ENCODE results near the gene ERP27. TPM values are rescaled to one million over a fixed set of nuclear protein-coding genes. Genes with fewer than 3 reads are reported as not detected.

ERP27 gene
- total RNA-seq, 6 experiments from 2014 or later = not detected

DNA sequence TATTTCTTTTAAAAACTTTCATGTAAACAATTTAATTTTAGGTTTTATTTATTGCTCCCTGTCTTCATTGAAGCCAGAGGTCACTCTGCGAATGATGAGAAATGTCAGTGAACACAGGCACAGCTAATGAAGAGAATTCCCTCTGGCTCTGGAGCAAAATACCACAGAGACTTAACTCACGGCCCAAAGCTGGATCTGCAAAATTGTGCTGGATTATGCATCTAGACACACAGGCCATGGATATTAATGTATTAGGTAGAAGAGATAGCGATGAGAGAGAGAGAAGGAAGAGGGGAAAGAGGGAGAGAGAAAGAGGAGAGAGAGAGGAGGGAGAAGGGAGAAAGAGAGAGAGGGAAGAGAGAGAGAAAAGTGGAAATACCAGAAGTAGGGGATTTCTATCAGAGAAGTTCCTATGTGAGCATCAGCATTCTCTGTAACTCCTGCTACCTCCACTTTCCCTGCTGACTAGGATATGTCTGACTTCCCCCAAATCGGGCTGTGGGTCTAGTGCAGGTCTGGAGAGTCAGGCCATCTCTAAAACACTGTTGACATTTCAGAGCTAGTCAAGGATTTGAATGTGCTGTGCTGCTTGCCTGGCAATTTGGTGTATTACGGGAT is 19.3 kb upstream of the ERP27 start:
- H3K36me3 Mint-ChIP-seq (ENCODE audit: low read depth) = no peaks in the 10 kb centered on the region
- no peaks in the 10 kb centered on the region for H3K9me3 Mint-ChIP-seq
- no peak for DNase-seq
- TF ChIP-seq, protein P1, sequence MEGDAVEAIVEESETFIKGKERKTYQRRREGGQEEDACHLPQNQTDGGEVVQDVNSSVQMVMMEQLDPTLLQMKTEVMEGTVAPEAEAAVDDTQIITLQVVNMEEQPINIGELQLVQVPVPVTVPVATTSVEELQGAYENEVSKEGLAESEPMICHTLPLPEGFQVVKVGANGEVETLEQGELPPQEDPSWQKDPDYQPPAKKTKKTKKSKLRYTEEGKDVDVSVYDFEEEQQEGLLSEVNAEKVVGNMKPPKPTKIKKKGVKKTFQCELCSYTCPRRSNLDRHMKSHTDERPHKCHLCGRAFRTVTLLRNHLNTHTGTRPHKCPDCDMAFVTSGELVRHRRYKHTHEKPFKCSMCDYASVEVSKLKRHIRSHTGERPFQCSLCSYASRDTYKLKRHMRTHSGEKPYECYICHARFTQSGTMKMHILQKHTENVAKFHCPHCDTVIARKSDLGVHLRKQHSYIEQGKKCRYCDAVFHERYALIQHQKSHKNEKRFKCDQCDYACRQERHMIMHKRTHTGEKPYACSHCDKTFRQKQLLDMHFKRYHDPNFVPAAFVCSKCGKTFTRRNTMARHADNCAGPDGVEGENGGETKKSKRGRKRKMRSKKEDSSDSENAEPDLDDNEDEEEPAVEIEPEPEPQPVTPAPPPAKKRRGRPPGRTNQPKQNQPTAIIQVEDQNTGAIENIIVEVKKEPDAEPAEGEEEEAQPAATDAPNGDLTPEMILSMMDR (IDR thresholded peaks at IDR 0.05) = no peak
- peaks cover 20% of the 10 kb centered on the region for H3K4me1 Mint-ChIP-seq (ENCODE audit: low read depth)
- H3K4me3 Mint-ChIP-seq = no peak overlapping the region
- no peak overlapping the region for H3K27ac Mint-ChIP-seq
- H3K27me3 Mint-ChIP-seq (ENCODE audit: insufficient read depth) = peaks cover 5% of the 10 kb centered on the region

DNA sequence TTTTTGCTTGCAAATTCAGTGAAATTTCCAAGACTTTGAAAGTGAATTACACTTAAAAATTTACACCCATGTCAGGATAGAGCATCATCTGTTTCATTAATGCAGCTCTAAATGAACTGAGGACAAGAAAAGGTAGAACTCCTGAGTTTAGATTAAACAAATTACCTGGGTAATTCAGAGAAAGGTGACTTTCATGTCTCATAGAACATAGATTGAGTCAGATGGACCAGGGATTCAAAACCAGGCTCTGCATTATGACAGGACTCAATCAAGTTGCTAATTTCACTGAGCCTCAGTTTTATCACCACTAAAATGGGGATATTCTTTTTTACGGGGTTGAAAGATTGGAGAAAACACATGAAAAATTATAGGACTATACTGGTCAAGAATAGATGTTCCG is 18.6 kb upstream of the ERP27 start:
- Mint-ChIP-seq H3K27ac (no peak overlapping the region), H3K9me3 (no peaks in the 10 kb centered on the region), H3K4me3 (no peak overlapping the region), H3K4me1 (ENCODE audit: low read depth) (peaks cover 28% of the 10 kb centered on the region), H3K27me3 (ENCODE audit: insufficient read depth) (peaks cover 5% of the 10 kb centered on the region), H3K36me3 (ENCODE audit: low read depth) (no peaks in the 10 kb centered on the region)
- no peak for DNase-seq
- TF ChIP-seq, protein P1 (IDR thresholded peaks at IDR 0.05) = no peak

DNA sequence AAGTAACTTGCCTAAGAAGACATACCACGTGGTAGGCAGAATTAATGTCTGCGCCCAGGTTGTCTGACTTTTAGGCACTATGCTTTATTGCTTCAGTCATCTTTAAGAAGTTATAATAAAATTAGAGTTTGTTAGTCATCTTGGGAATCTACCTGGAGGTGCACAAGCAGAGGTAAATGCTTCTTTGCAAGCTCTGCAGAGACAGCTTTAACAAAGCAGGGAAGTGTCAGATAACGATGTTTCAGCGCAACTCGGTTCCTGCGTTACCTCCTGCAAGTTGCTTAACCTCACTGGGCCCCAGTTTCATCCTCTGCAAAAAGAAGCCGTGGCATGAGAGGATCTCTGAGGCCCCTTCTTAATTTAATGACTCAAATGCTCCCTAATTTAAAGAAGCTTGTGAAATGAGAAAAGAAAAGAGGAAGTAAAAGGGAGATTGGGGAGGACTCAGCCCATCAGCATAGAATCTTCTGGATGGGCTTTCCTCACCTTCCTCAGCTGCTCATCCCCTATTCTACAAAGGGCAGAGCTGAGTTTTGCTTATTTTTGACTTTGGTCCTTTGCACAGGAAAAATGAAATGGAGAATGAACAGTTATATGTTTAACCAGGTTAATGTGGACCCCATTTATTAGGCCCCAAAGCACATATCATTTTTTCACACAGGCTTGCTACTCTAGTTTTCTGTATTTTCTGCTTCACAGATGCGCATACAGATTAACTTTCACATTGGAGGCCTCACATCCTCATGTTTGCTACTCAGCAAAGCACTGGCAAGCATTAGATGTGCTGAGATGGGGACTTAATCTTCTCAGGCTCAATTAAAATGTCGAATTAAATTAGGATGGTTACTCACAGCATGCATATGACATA is 17.9 kb upstream of the ERP27 start:
- no peak overlapping the region for H3K27ac Mint-ChIP-seq
- no peaks in the 10 kb centered on the region for H3K9me3 Mint-ChIP-seq
- DNase-seq = no peak
- no peak overlapping the region for H3K4me3 Mint-ChIP-seq
- TF ChIP-seq, protein P1 (IDR thresholded peaks at IDR 0.05) = no peak
- no peaks in the 10 kb centered on the region for H3K36me3 Mint-ChIP-seq (ENCODE audit: low read depth)
- H3K4me1 Mint-ChIP-seq (ENCODE audit: low read depth) = peaks cover 30% of the 10 kb centered on the region
- H3K27me3 Mint-ChIP-seq (ENCODE audit: insufficient read depth) = peaks cover 5% of the 10 kb centered on the region

DNA sequence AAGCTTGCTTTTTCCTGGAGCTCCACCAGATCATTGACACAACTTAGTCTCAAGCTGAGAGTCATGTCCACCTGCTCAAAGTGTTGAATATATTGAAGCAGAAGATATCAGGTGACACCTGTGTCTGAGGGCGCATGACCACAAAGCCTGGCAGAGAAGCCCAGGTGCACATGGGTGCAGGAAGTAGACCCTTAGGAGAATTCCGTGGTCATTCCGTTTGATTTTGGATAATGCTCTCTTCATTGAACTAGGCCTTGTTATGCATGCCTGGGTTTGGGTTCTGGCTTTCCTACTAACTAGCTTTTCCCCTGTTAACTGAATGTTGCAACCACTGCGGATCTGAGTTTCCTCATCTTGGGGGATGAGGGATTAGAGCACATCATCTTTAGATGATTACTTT is 15.9 kb upstream of the ERP27 start:
- Mint-ChIP-seq H3K4me1 (ENCODE audit: low read depth) (peaks cover 40% of the 10 kb centered on the region), H3K36me3 (ENCODE audit: low read depth) (no peaks in the 10 kb centered on the region), H3K4me3 (no peak overlapping the region), H3K9me3 (no peaks in the 10 kb centered on the region), H3K27me3 (ENCODE audit: insufficient read depth) (peaks cover 5% of the 10 kb centered on the region), H3K27ac (no peak overlapping the region)
- TF ChIP-seq, protein P1 (IDR thresholded peaks at IDR 0.05) = no peak
- no peak for DNase-seq

DNA sequence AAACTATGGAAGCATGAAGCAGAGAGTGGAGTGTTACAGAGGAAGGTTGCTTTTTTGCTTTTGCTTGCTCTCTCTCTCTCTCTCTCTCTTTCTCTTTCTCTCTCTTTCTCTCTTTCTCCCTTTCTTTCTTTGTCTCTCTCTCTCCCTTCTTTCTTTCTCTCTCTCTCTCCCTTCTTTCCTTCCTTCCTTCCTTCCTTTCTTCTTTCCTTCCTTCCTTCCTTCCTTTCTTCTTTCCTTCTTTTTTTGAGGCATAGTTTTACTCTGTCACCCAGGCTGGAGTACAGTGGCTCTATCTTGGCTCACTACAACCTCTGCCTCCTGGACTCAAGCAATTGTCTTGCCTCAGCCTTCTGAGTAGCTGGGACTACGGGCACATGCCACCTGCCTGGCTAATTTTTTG is 15.4 kb upstream of the ERP27 start:
- H3K4me1 Mint-ChIP-seq (ENCODE audit: low read depth) = peaks cover 45% of the 10 kb centered on the region

More for the DNA sequence above, 15.4 kb upstream of the ERP27 start:
- Mint-ChIP-seq H3K27me3 (ENCODE audit: insufficient read depth) (peaks cover 5% of the 10 kb centered on the region), H3K27ac (0 out of 2 replicates have a peak overlapping the region, but pooled peaks have one; percentile 21), H3K36me3 (ENCODE audit: low read depth) (no peaks in the 10 kb centered on the region), H3K9me3 (no peaks in the 10 kb centered on the region), H3K4me3 (no peak overlapping the region)
- DNase-seq = no peak
- TF ChIP-seq, protein P1 (IDR thresholded peaks at IDR 0.05) = no peak
